Measurements from ENCODE around the gene RFX1.
"Not testable (repeated sequence)": the region's sequence is repeated elsewhere in the genome, so short reads cannot be mapped to it uniquely, and the experiment has no call there.

The RFX1 gene

GRCh38 chr19:13932911-13933393 is 73.2 kb downstream of the RFX1 start:
- no peak for DNase-seq

GRCh38 chr19:13932149-13932637 is 73.9 kb downstream of the RFX1 start:
- DNase-seq, result no peak

GRCh38 chr19:13931391-13932148 is 74.5 kb downstream of the RFX1 start:
- DNase-seq, result no peak

- DNase-seq, result no peak
These were observed 75.7 kb downstream of the RFX1 start for GRCh38 chr19:13930402-13930801.

- no peak for DNase-seq
These were observed 76.2 kb downstream of the RFX1 start for GRCh38 chr19:13929956-13930355.

- no peak for DNase-seq
These were observed 76.8 kb downstream of the RFX1 start for GRCh38 chr19:13929340-13929739.

- no peak for DNase-seq
These were observed 79.4 kb downstream of the RFX1 start for GRCh38 chr19:13926715-13927114.

- DNase-seq, result no peak
These were observed 80.1 kb downstream of the RFX1 start for GRCh38 chr19:13926010-13926409.

- DNase-seq, result no peak
These were observed 82.7 kb downstream of the RFX1 start for GRCh38 chr19:13923194-13923987.

- not testable (repeated sequence) for DNase-seq
These were observed 84.0 kb downstream of the RFX1 start for GRCh38 chr19:13922118-13922517.

- DNase-seq, result no peak
These were observed 85.0 kb downstream of the RFX1 start for GRCh38 chr19:13920940-13921747.

- DNase-seq, result no peak
These were observed 85.6 kb downstream of the RFX1 start for GRCh38 chr19:13920524-13920923.

GRCh38 chr19:13918726-13919411 is 87.3 kb downstream of the RFX1 start:
- DNase-seq, result no peak

GRCh38 chr19:13917888-13918406 is 88.2 kb downstream of the RFX1 start:
- DNase-seq, result no peak

- no peak for DNase-seq
These were observed 91.3 kb downstream of the RFX1 start for GRCh38 chr19:13914777-13915176.

GRCh38 chr19:13913352-13913751 is 92.8 kb downstream of the RFX1 start:
- DNase-seq, result no peak
